GM10266 (cell line): ENCODE results near the gene FADS2.

ENCODE experiments used
- DNase-seq: peaks from one replicate; pipeline ENCODE4 v3.0.0; 2012; ENCODE audit errors: extremely low spot score
- CTCF ChIP-seq: IDR thresholded peaks from 2 replicates; pipeline ENCODE4 v1.5.1; 2012; ENCODE audit warnings: mild to moderate bottlenecking, low read depth; ENCODE audit not compliant: control insufficient read depth, insufficient read depth; ENCODE audit errors: missing control alignments

Gene FADS2

DNA sequence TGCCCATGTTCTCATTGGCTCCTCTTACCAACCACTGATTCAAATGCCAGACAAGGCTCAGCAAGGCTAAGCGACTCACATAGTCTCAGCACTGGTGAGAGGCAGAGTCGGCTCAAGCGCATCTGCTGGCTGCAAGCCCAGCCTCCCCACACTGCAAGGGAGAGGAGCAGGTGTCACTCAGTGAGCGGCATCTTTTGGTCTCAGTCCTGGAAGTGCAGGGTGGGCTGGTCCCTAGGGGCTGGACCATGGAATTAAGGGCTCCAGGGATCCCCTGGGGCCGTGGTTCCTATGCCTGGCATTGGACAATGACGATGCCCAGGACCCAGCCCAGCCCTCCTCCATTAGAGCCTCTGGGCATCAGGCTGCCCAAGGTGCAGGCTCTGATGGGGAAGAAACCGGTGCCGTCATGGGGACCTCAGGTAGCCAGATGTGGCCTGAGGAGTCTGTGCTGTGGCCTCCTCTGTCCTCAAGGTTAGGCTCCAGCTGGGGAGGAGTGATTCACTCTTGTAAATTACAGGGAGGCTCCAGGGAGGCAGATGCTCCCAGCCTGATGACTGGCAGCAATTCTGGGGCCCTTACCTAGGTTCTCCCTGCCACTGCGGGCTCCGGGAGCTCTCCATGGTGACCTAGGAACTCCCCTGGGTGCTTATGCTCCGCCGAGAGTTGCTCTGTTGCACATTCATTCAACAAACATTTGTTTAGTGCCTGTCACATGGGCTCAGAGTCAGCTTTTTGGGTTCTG lies 28.0 kb downstream of the FADS2 start:
- no peak for DNase-seq
- TF ChIP-seq CTCF, result no peak

- no peak for DNase-seq
- TF ChIP-seq CTCF, result no peak
These were observed 32.2 kb downstream of the FADS2 start for GRCh38 chr11:61860054-61860903.

- DNase-seq, result no peak
- no peak for TF ChIP-seq CTCF
These were observed 33.5 kb downstream of the FADS2 start for GRCh38 chr11:61861634-61862033.

DNA sequence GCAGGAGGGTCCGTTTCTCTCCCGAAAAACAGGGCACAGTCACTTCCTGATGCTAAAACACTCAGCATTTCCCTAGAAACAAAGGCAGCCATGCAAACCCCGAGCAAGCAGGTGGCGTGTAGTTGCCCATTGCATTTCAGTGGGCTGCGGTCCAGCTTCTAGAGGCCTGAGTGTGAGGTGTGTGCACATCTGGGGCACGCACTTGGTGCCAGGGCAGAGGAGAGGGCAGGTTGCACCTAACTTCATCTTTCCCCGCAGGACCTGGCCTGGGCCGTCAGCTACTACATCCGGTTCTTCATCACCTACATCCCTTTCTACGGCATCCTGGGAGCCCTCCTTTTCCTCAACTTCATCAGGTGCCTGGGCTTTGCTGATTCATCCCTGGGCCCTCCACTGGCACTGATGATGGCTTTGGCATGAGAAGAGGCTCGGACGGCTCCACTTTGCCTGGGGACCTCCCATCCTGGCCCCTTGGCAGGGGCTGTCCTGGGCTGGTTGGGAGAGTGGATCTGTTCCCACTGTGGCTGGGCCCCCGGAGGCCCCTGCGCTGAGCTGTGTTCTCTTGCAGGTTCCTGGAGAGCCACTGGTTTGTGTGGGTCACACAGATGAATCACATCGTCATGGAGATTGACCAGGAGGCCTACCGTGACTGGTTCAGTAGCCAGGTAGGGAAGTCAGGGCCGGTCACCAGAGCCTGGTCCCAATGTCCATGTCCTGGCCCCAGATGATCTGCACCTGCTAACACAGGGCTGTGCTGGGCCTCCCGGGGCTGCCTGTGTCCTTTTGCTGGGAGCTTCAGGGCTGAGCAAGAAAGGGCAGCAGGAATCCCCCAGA lies 34.8 kb downstream of the FADS2 start:
- TF ChIP-seq CTCF, result no peak
- no peak for DNase-seq

DNA sequence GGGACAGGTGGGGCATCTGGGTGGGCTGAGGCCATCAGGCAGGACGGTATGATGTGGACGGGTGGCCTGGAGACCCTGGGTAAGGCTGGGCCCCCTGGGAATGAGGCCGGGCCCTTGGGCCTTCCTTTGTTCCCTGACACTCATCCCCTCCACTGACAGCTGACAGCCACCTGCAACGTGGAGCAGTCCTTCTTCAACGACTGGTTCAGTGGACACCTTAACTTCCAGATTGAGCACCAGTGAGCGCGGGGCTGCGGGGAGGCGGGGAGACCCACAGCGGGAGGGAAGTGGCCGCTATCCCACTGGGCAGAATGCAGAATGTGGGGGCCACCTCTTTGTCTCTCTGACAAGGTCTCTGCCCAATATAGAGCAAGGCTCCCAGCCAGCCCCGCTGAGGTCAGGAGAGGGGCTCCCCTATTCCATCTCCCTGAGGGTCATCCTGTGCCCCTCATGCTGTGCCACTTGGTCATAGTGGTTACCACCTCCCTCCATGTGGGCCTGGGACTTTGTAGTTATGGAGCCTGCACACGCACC lies 35.5 kb downstream of the FADS2 start:
- no peak for TF ChIP-seq CTCF
- no peak for DNase-seq

- DNase-seq, result no peak
- no peak for TF ChIP-seq CTCF
These were observed 37.0 kb downstream of the FADS2 start for GRCh38 chr11:61864814-61865775.
